Body of pancreas (tissue), 4 donors: Measurements from ENCODE around the gene TAGAP.

Experiments
- CTCF ChIP-seq, 7 experiments: fragments of 450-650 bp in 4 of 7; fragments of 200-600 bp in 3 of 7; sonication (generic) in 3 of 7; IDR thresholded peaks; one replicate each; pipeline ENCODE4 v1.5.1; 2016 to 2019; ENCODE audit warnings: antibody characterized with exemption in 7 of 7
- POLR2A ChIP-seq, 3 donors: fragments of 450-650 bp; IDR thresholded peaks; one replicate each; pipeline ENCODE4 v1.6.1; 2016; ENCODE audit warnings: antibody characterized with exemption in 3 of 3, mild to moderate bottlenecking in 2 of 3

GRCh38 chr6:159002432-159003155, 42.2 kb downstream of the TAGAP start:
- no peak for TF ChIP-seq CTCF (IDR thresholded peaks at IDR 0.05)
- no peak for TF ChIP-seq POLR2A (IDR thresholded peaks at IDR 0.05)
